ENCODE measurements around the gene MPP7.
"Not testable (repeated sequence)": the region's sequence is repeated elsewhere in the genome, so short reads cannot be mapped to it uniquely, and the experiment has no call there.

Gene MPP7

GRCh38 chr10:28302638-28303488 lies at the start of gene MPP7:
Gene MPP7, minus strand, starts transcription at chr10:28303064. Its CDS starts 64,460 bp downstream, at chr10:28238604.
- DNase-seq, result peak; percentile 34 to 98 (median 95)

GRCh38 chr10:28349892-28350291 lies 47.0 kb upstream of the MPP7 start:
- DNase-seq, result no peak

GRCh38 chr10:28343987-28344895 lies 41.4 kb upstream of the MPP7 start:
- DNase-seq, result no peak

- DNase-seq, result no peak
Measured at GRCh38 chr10:28343252-28343651, 40.4 kb upstream of the MPP7 start.

GRCh38 chr10:28341679-28342078 lies 38.8 kb upstream of the MPP7 start:
- not testable (repeated sequence) for DNase-seq

GRCh38 chr10:28332726-28333125 lies 29.9 kb upstream of the MPP7 start:
- no peak for DNase-seq

- DNase-seq, result no peak
Measured at GRCh38 chr10:28331841-28332240, 29.0 kb upstream of the MPP7 start.

- DNase-seq, result no peak
Measured at GRCh38 chr10:28331066-28331465, 28.2 kb upstream of the MPP7 start.

- no peak for DNase-seq
Measured at GRCh38 chr10:28328346-28328745, 25.5 kb upstream of the MPP7 start.

- DNase-seq, result no peak
Measured at GRCh38 chr10:28327491-28327880, 24.6 kb upstream of the MPP7 start.

- DNase-seq, result peak in 13 of 56 donors; percentile 2 to 35 (median 8)
Measured at GRCh38 chr10:28326516-28327490, 23.9 kb upstream of the MPP7 start.

- no peak for DNase-seq
Measured at GRCh38 chr10:28320799-28321198, 17.9 kb upstream of the MPP7 start.

- no peak for DNase-seq
Measured at GRCh38 chr10:28320090-28320489, 17.2 kb upstream of the MPP7 start.

GRCh38 chr10:28319061-28319460 lies 16.2 kb upstream of the MPP7 start:
- DNase-seq, result not testable (repeated sequence)

GRCh38 chr10:28318626-28319025 lies 15.8 kb upstream of the MPP7 start:
- no peak for DNase-seq

- DNase-seq, result peak in 4 of 56 donors; percentile 7 to 28 (median 14)
Measured at GRCh38 chr10:28317760-28318159, 14.9 kb upstream of the MPP7 start.

- no peak for DNase-seq
Measured at GRCh38 chr10:28316696-28317095, 13.8 kb upstream of the MPP7 start.

- DNase-seq, result no peak
Measured at GRCh38 chr10:28315140-28315539, 12.3 kb upstream of the MPP7 start.

GRCh38 chr10:28314211-28314610 lies 11.3 kb upstream of the MPP7 start:
- DNase-seq, result no peak

- no peak for DNase-seq
Measured at GRCh38 chr10:28312572-28312971, 9.7 kb upstream of the MPP7 start.

GRCh38 chr10:28311104-28311503 lies 8.2 kb upstream of the MPP7 start:
- no peak for DNase-seq
